GM20000 (cell line): ENCODE measurements around the gene ANKRD62.

ENCODE experiments used
- DNase-seq: peaks from one replicate; pipeline ENCODE4 v3.0.0; 2012; ENCODE audit warnings: low spot score
- CTCF ChIP-seq: IDR thresholded peaks from 2 replicates; pipeline ENCODE4 v1.5.1; 2012; ENCODE audit warnings: mild to moderate bottlenecking, control low read depth; ENCODE audit errors: extremely low read depth, missing control alignments

ANKRD62 gene

GRCh38 chr18:12093520-12094257 lies at the start of gene ANKRD62:
ANKRD62 (plus strand) TSS chr18:12093843; CDS start chr18:12094018, 175 bp downstream.
- no peak for TF ChIP-seq CTCF
- DNase-seq: no peak

DNA sequence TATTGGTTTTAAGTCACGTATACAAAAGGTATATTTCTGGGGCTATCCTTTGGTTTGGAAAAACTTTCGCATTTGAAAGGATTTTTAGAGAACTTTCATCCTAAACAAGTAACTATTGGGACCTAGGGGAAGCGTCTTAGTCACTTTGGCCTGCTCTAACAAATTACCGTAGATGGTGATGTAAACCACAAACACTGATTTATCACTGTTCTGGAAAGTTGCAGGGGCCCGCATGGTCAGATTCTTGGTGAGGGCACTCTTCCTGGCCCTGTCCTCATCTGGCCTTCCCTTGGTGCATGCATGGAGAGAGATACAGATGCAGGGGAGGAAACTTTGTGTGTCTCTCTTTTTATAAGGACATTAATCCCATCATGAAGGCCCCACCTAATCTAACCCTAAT lies 49.1 kb upstream of the ANKRD62 start:
- no peak for TF ChIP-seq CTCF
- DNase-seq: no peak

- DNase-seq: no peak
- TF ChIP-seq CTCF: no peak
Measured at GRCh38 chr18:12046046-12046750, 47.4 kb upstream of the ANKRD62 start.

DNA sequence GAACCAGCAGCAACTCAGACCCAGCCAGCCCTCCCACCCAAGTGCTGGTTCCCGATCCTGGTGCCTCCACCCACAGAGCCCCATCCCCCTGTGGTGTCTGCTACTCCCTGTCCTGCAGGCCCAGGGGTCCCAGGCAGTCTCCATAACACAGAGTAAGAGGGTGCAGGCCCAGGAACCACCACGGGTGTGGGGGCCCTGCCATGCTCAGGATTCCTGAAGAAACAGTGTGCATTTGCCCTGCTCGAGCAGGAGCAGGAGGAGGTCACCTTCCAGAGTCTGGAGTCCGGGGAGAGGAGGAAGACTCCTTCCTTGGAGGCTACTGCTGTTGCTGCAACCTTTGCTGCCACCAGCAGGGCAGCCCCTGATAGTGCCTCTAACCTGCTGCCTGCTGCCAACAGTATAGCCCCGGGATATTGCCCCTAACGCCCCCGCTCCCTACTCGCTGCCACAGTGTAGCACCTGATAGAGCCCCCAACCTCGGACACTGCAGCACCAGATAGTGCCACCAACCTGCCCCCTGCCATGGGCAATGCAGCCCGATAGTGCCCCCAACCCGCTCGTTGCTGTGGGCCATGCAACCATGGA lies 46.8 kb upstream of the ANKRD62 start:
- DNase-seq: no peak
- TF ChIP-seq CTCF: no peak

- no peak for TF ChIP-seq CTCF
- DNase-seq: no peak
Measured at GRCh38 chr18:12048010-12048826, 45.4 kb upstream of the ANKRD62 start.

DNA sequence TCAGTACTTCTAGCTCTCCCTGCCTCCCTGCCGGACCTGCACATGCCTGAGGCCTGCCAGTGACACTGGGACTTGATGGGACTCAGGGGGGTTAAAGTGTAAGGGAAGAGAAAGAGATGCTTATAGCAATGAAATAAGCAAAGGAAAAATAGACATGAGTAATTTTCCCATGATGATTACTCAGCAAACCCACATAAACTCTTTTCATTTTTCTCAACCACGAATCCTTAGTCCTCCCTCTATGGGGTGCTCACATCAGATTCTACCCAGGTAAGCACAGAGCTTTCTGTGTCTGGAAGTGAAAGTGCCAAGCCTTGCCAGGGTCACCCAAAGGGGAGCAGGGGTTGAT lies 44.8 kb upstream of the ANKRD62 start:
- no peak for TF ChIP-seq CTCF
- DNase-seq: no peak
